ENCODE results near the gene SLAIN1.

- TF ChIP-seq POLR2A (IDR thresholded peaks at IDR 0.05; ENCODE audit: extremely low read depth, insufficient read length) (no peak), CTCF (IDR thresholded peaks at IDR 0.05; ENCODE audit: low read depth, low read length) (no peak), MYC (IDR thresholded peaks at IDR 0.05; ENCODE audit: low read depth, low read length) (no peak)
Observed at GRCh38 chr13:77740931-77741596, 43.6 kb downstream of the SLAIN1 start.

All from NB4 (cell line).